A204.1 (cell line): ENCODE measurements around the gene SEZ6L2.
"Not testable (repeated sequence)": the region's sequence is repeated elsewhere in the genome, so short reads cannot be mapped to it uniquely, and the experiment has no call there.

ENCODE experiments used
- FAIRE-seq: peaks from 2 replicates; lab custom pipeline; 2012; peaks lifted over from hg19 to GRCh38; lab: Jason Lieb, UNC

Gene SEZ6L2

GRCh38 chr16:29849505-29849904 is 49.8 kb downstream of the SEZ6L2 start:
- FAIRE-seq, result no peak

- FAIRE-seq, result no peak
These were observed 50.7 kb downstream of the SEZ6L2 start for GRCh38 chr16:29848420-29849297.

- FAIRE-seq, result no peak
These were observed 53.7 kb downstream of the SEZ6L2 start for GRCh38 chr16:29845656-29846055.

- no peak for FAIRE-seq
These were observed 54.6 kb downstream of the SEZ6L2 start for GRCh38 chr16:29844575-29845331.

GRCh38 chr16:29843931-29844330 is 55.4 kb downstream of the SEZ6L2 start:
- no peak for FAIRE-seq

- FAIRE-seq, result no peak
These were observed 56.5 kb downstream of the SEZ6L2 start for GRCh38 chr16:29842732-29843346.

- no peak for FAIRE-seq
These were observed 57.7 kb downstream of the SEZ6L2 start for GRCh38 chr16:29841631-29842030.

GRCh38 chr16:29840240-29840639 is 59.1 kb downstream of the SEZ6L2 start:
- no peak for FAIRE-seq

GRCh38 chr16:29839822-29840221 is 59.5 kb downstream of the SEZ6L2 start:
- FAIRE-seq, result no peak

- no peak for FAIRE-seq
These were observed 61.5 kb downstream of the SEZ6L2 start for GRCh38 chr16:29837841-29838240.

GRCh38 chr16:29836623-29837022 is 62.7 kb downstream of the SEZ6L2 start:
- FAIRE-seq, result no peak

GRCh38 chr16:29835926-29836325 is 63.4 kb downstream of the SEZ6L2 start:
- no peak for FAIRE-seq

GRCh38 chr16:29834079-29834478 is 65.3 kb downstream of the SEZ6L2 start:
- FAIRE-seq, result no peak

GRCh38 chr16:29833219-29833618 is 66.1 kb downstream of the SEZ6L2 start:
- not testable (repeated sequence) for FAIRE-seq

GRCh38 chr16:29831490-29831889 is 67.9 kb downstream of the SEZ6L2 start:
- no peak for FAIRE-seq

- FAIRE-seq, result no peak
These were observed 68.6 kb downstream of the SEZ6L2 start for GRCh38 chr16:29830774-29831173.

- no peak for FAIRE-seq
These were observed 73.0 kb downstream of the SEZ6L2 start for GRCh38 chr16:29826342-29826695.

- peak; percentile 54 for FAIRE-seq
These were observed 74.0 kb downstream of the SEZ6L2 start for GRCh38 chr16:29825145-29826044.

GRCh38 chr16:29824589-29825144 is 74.7 kb downstream of the SEZ6L2 start:
- FAIRE-seq, result peak; percentile 92

- peak; percentile 63 for FAIRE-seq
These were observed 77.7 kb downstream of the SEZ6L2 start for GRCh38 chr16:29821643-29822115.
